GM21737 (cell line): ENCODE data around the gene ABCA9.
"Not testable (repeated sequence)": the region's sequence is repeated elsewhere in the genome, so short reads cannot be mapped to it uniquely, and the experiment has no call there.

ENCODE experiments used
- ATAC-seq: cut with Tn5 transposase; IDR thresholded peaks from one replicate; pipeline ENCODE4 v1.9.1; 2021; ENCODE audit warnings: mild to moderate bottlenecking, moderate library complexity; ENCODE audit not compliant: unreplicated experiment

Gene ABCA9

GRCh38 chr17:68955181-68955841 lies 105.4 kb downstream of the ABCA9 start, which contains the start of gene ABCA8:
ABCA8 (minus strand) TSS chr17:68955392; CDS start chr17:68942034, 13,358 bp downstream.
- ATAC-seq: no peak

- no peak for ATAC-seq
These were observed 106.4 kb downstream of the ABCA9 start for GRCh38 chr17:68954146-68954896.

- ATAC-seq: no peak
These were observed 107.3 kb downstream of the ABCA9 start for GRCh38 chr17:68953340-68953997.

- ATAC-seq: no peak
These were observed 110.0 kb downstream of the ABCA9 start for GRCh38 chr17:68950725-68951124.

- not testable (repeated sequence) for ATAC-seq
These were observed 112.9 kb downstream of the ABCA9 start for GRCh38 chr17:68947868-68948267.

- ATAC-seq: no peak
These were observed 116.2 kb downstream of the ABCA9 start for GRCh38 chr17:68944435-68945035.

- ATAC-seq: not testable (repeated sequence)
These were observed 116.9 kb downstream of the ABCA9 start for GRCh38 chr17:68943812-68944182.

- no peak for ATAC-seq
These were observed 117.5 kb downstream of the ABCA9 start for GRCh38 chr17:68943123-68943811.

GRCh38 chr17:68942389-68942788 lies 118.3 kb downstream of the ABCA9 start:
- no peak for ATAC-seq

GRCh38 chr17:68941761-68942160 lies 119.0 kb downstream of the ABCA9 start:
- ATAC-seq: no peak

GRCh38 chr17:68939195-68939594 lies 121.5 kb downstream of the ABCA9 start:
- ATAC-seq: no peak

- ATAC-seq: no peak
These were observed 122.7 kb downstream of the ABCA9 start for GRCh38 chr17:68937890-68938514.

GRCh38 chr17:68927516-68927915 lies 133.2 kb downstream of the ABCA9 start:
- ATAC-seq: no peak

- ATAC-seq: no peak
These were observed 135.7 kb downstream of the ABCA9 start for GRCh38 chr17:68924793-68925720.
